HUES48 (cell line): Measurements from ENCODE around the gene DCC.

Source experiments
- H3K27ac ChIP-seq: one replicate; pipeline ENCODE4 v1.7.0; 2013; ENCODE audit warnings: low read depth, low read length, inconsistent platforms
- H3K27me3 ChIP-seq: 2 replicates; pipeline ENCODE4 v1.6.1; 2013; ENCODE audit warnings: mild to moderate bottlenecking, low read length; ENCODE audit not compliant: control insufficient read depth, insufficient read depth
- H3K36me3 ChIP-seq: 2 replicates; pipeline ENCODE4 v1.6.1; 2013; ENCODE audit warnings: low read length; ENCODE audit not compliant: control insufficient read depth, insufficient read depth
- H3K4me1 ChIP-seq: 2 replicates; pipeline ENCODE4 v1.6.1; 2013; ENCODE audit warnings: mild to moderate bottlenecking, low read length; ENCODE audit not compliant: control insufficient read depth, insufficient read depth
- H3K4me3 ChIP-seq: 2 replicates; pipeline ENCODE4 v1.5.1; 2013; ENCODE audit warnings: mild to moderate bottlenecking, low read depth, low read length
- H3K9ac ChIP-seq: 2 replicates; pipeline ENCODE4 v1.6.1; 2013; ENCODE audit warnings: mild to moderate bottlenecking, low read depth, low read length, moderate library complexity
- H3K9me3 ChIP-seq: 2 replicates; pipeline ENCODE4 v1.6.1; 2013; ENCODE audit warnings: low read length; ENCODE audit not compliant: control insufficient read depth, insufficient read depth

DCC gene

DNA sequence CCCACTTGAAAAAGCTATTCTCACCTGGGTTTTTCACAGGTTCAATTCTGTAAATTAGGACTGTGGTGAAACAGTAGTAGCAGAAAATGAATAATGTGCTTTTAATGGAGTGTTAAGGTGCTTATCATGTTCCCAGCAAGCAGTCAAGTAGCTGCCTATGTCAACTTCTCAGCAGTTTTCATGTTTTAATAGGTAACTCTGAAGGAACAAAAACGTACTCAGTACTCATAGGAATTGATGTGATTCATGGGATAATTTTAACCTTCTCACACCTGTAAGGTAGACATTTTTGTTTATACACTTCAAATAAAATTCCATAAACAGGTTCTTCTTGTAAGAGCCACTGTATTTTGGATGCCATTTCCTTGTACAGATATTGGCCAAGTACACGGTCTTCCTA is 1082.9 kb downstream of the DCC start:
- Histone ChIP-seq H3K27me3 (no peaks in the 10 kb centered on the region), H3K9ac (no peak overlapping the region), H3K4me1 (peaks cover 14% of the 10 kb centered on the region), H3K4me3 (no peak overlapping the region), H3K27ac (peak overlapping the region; percentile 5), H3K36me3 (no peaks in the 10 kb centered on the region), H3K9me3 (no peaks in the 10 kb centered on the region)

DNA sequence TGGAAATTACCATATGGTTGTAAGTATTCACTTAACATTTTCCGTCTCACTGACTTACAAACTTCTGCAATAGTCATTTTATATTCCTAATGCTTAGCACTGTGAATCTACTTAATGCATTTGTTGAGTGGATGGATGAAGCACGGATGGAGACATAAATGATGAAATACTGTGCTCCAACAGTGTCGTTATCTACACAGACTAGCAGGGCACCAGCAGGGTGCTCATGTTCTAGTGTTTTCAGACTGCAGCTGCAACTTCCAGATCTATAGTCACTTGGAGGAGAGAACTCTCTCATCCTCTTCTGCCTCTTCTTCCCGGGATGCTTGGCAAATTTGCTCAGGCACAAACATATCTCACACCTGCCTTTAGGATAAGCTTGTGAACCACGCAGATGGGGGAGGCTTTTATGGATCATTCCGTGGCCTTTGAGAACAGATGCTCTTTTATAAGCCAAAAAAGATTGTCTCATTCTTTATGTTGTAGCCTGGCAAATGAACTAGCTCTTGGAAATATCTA is 1086.7 kb downstream of the DCC start:
- H3K9ac ChIP-seq = no peak overlapping the region
- no peaks in the 10 kb centered on the region for H3K27me3 ChIP-seq
- peaks cover 5% of the 10 kb centered on the region; the same call in 1 of the 2 replicates for H3K4me1 ChIP-seq
- no peaks in the 10 kb centered on the region for H3K9me3 ChIP-seq
- peak overlapping the region; percentile 35 for H3K27ac ChIP-seq
- H3K4me3 ChIP-seq = no peak overlapping the region
- no peaks in the 10 kb centered on the region for H3K36me3 ChIP-seq

DNA sequence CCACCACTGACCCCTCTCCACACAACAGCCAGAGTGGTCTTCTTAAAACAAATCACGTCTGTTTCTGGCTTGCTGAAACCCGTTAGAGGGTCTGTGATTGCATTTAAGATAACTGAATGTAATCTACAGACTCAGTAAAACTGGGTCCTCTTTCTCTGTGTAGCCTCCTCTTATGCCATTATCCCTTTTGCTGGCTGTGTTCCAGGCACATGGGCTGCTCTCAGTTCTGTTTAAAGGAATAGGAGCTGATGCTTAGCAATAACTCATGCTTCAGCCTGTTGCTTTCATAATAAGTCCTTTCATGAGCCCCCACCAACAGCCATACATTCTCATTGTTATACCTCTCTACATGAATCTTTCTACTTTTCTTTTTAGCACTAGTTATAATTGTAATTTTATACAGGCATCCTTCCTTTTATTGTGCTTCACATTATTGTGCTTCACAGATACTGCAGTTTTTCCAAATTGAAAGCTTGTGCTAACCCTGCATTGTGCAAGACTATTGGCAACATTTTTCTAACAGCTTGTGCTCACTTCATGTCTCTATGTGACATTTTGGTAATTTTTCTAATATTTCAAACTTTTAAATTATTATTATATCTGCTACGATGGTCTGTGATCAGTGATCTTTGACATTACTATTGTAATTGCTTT is 1101.9 kb downstream of the DCC start:
- no peak overlapping the region for H3K4me3 ChIP-seq
- no peaks in the 10 kb centered on the region for H3K9me3 ChIP-seq
- no peaks in the 10 kb centered on the region for H3K36me3 ChIP-seq
- H3K9ac ChIP-seq = no peak overlapping the region
- H3K27me3 ChIP-seq = no peaks in the 10 kb centered on the region
- H3K4me1 ChIP-seq = no peaks in the 10 kb centered on the region
- H3K27ac ChIP-seq = no peak overlapping the region

DNA sequence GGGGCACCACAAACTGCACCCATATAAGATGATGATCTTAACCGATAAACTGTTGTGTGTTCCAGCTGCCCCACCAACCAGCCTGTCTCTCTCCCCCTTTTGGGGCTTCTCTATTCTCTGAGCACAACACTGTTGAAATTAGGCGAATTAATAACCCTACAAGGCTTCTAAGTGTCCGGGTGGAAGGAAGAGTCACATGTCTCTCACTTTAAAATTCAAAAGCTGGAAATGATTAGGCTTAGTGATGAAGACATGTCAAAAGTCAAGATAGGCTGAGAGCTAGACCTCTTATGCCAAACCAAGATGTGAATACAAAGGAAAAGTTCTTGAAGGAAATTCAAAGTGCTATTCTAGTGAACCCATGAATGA is 1102.4 kb downstream of the DCC start:
- Histone ChIP-seq H3K27ac (no peak overlapping the region), H3K27me3 (no peaks in the 10 kb centered on the region), H3K4me1 (no peaks in the 10 kb centered on the region), H3K9me3 (no peaks in the 10 kb centered on the region), H3K36me3 (no peaks in the 10 kb centered on the region), H3K4me3 (no peak overlapping the region), H3K9ac (no peak overlapping the region)

DNA sequence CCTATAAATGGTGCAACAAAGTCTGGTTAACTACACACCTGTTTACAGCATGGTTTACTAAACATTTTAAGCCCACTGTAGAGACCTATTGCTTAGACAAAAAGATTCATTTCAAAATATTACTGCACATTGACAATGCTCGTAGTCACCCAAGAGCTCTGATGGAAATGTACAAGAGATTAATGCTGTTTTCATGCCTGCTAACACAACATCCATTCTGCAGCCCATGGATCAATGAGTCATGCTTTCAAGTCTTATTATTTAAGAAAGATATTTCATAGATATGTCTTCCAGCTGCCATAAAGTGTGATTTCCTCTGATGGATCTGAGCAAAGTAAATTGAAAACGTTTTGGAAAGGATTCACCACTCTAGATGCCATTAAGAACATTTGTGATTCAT is 1103.3 kb downstream of the DCC start:
- Histone ChIP-seq H3K9me3 (no peaks in the 10 kb centered on the region), H3K27me3 (no peaks in the 10 kb centered on the region), H3K27ac (no peak overlapping the region), H3K36me3 (no peaks in the 10 kb centered on the region), H3K4me3 (no peak overlapping the region), H3K4me1 (no peaks in the 10 kb centered on the region), H3K9ac (no peak overlapping the region)

DNA sequence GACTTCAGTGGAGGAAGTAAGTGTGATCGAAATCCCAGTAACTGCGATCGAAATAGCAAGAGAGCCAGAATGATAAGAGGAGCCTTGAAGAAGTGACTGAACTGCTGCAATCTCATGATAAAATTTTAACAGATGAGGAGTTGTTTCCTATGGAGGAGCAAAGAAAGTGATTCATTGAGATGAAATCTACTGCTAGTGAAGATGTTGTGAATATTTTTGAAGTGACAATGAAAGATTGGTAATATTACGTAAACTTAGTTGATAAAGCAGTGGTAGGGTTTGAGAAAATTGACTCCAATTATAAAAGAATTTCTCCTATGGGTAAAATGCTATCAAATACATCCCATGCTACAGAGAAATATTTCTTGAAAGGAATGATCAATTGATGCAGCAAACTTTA is 1103.8 kb downstream of the DCC start:
- H3K9ac ChIP-seq = no peak overlapping the region
- no peak overlapping the region for H3K4me3 ChIP-seq
- no peaks in the 10 kb centered on the region for H3K27me3 ChIP-seq
- no peak overlapping the region for H3K27ac ChIP-seq
- no peaks in the 10 kb centered on the region for H3K36me3 ChIP-seq
- H3K4me1 ChIP-seq = no peaks in the 10 kb centered on the region
- no peaks in the 10 kb centered on the region for H3K9me3 ChIP-seq

DNA sequence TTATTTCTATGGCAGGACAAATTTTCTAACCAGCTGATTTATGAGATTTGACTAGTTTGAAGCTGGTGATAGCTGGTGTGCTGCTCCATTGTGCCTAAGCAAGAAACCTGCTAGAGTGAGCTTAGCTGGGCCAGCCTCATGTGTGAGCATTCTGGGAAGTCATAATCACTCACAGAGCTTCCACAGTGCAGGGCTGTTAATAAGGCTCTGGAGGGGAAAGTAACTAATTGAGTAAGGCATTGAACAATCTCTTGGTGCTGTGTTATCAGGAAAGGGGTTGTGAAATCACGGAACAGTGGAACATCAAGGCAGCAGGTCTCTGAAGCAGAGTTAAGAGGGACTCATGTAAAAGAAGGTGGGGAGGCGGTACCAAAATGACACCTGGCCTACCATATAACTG is 1111.9 kb downstream of the DCC start:
- Histone ChIP-seq H3K4me3 (no peak overlapping the region), H3K4me1 (0 out of 2 replicates have a peak, but pooled peaks cover 7% of the 10 kb centered on the region), H3K27me3 (no peaks in the 10 kb centered on the region), H3K27ac (no peak overlapping the region), H3K9ac (no peak overlapping the region), H3K9me3 (no peaks in the 10 kb centered on the region), H3K36me3 (no peaks in the 10 kb centered on the region)

DNA sequence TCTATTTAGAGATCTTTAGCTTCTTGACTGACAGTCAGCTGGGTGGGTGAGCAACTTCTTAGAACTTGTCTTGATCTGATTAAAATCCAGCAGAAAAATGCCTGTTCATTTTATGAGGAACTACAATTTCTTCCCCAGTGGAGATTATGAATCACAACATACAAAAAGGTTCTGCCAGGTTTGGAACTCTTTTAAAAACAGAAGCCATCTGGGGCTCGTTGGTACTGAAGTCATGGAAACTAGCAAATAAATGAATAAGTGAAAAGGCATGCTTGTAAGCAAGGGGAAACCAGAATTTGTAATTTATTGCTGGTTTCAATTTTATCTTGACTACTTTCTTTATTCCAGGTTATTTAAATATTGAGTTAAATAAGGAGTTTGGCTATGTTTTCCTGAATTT is 1117.1 kb downstream of the DCC start:
- H3K4me3 ChIP-seq = no peak overlapping the region
- no peaks in the 10 kb centered on the region for H3K36me3 ChIP-seq
- H3K27me3 ChIP-seq = no peaks in the 10 kb centered on the region
- H3K9me3 ChIP-seq = no peaks in the 10 kb centered on the region
- peaks cover 26% of the 10 kb centered on the region for H3K4me1 ChIP-seq
- no peak overlapping the region for H3K9ac ChIP-seq
- no peak overlapping the region for H3K27ac ChIP-seq

DNA sequence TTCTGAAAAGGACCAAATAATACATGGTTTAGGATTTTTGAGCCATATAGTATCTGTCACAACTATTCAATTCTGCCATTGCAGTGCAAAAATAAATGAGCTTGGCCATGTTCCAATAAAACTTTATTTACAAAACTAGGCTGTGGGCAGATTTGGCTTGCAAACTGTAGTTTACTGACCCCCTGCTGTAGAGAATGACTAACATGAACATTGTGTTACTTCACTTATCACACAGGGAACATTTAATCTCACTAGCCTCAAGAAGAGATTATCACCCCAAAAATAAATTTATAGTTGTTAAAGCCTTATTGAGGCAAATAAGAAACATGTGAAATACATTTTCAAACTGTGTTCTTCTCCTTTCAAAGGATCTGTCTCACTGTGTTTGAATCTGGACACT is 1118.3 kb downstream of the DCC start:
- no peaks in the 10 kb centered on the region for H3K36me3 ChIP-seq

DNA sequence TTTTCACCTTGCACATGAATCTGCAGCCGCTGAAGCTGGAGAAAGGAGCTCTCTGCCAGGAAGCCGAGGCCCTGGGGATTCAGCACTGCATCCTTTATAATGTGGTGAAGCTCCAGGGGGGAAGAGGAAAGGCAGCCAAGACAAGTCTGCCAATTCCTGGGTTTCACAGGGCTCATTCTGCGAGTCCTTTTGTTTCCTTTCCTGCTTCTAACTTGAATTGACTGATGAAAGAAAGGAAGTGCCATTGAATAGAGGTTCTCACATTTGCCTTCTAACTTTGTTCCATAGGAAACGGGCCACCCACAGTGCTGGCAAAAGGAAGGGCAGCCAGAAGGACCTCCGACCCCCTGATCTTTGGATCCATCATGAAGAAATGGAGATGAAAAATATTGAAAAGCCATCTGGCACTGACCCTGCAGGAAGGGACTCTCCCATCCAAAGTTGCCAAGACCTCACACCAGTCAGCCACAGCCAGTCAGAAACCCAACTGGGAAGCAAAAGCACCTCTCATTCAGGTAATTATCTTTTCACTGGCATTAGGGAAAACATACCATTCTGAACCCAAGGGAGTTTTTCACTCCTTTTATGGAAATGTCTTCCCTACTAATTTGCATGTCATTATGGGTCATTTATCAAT is 1119.1 kb downstream of the DCC start:
- Histone ChIP-seq H3K27ac (peak overlapping the region; percentile 72), H3K27me3 (no peaks in the 10 kb centered on the region), H3K4me1 (peaks cover 26% of the 10 kb centered on the region), H3K9me3 (no peaks in the 10 kb centered on the region), H3K9ac (no peak overlapping the region), H3K36me3 (no peaks in the 10 kb centered on the region), H3K4me3 (no peak overlapping the region; the same call in 1 of the 2 replicates)

More for the DNA sequence above, 1118.3 kb downstream of the DCC start:
- Histone ChIP-seq H3K27me3 (no peaks in the 10 kb centered on the region), H3K4me3 (no peak overlapping the region), H3K9ac (no peak overlapping the region), H3K4me1 (peaks cover 26% of the 10 kb centered on the region), H3K27ac (peak overlapping the region; percentile 72), H3K9me3 (no peaks in the 10 kb centered on the region)

DNA sequence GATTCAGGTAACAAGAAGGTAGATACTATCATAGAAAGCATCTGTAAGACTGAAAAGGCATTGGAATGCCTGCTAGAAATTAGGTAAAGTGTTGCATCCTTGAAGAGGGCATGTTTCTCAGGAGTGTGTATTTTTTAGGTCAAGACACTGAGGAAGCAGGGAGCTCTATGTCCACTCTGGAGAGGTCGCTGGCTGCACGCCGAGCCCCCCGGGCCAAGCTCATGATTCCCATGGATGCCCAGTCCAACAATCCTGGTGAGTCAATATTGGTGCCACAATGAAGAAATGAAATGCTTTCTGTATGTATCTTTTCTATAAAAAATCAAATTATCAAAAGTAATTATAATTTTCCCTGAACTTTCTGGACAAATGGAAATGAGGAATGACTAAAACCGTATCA is 1127.8 kb downstream of the DCC start:
- H3K9ac ChIP-seq = no peak overlapping the region
- no peaks in the 10 kb centered on the region for H3K27me3 ChIP-seq
- no peaks in the 10 kb centered on the region for H3K36me3 ChIP-seq
- no peaks in the 10 kb centered on the region for H3K9me3 ChIP-seq
- H3K4me1 ChIP-seq = no peaks in the 10 kb centered on the region
- H3K27ac ChIP-seq = no peak overlapping the region
- H3K4me3 ChIP-seq = no peak overlapping the region
